Kidney epithelial cell (primary cell): Measurements from ENCODE around the gene CEBPB. TPM values are rescaled to one million over a fixed set of nuclear protein-coding genes. Genes with fewer than 3 reads are reported as not detected.
"Not testable (repeated sequence)": the region's sequence is repeated elsewhere in the genome, so short reads cannot be mapped to it uniquely, and the experiment has no call there.

Experiments
- DNase-seq: peaks from one replicate; pipeline ENCODE4 v3.0.0-alpha.2; 2010; ENCODE audit warnings: low read depth
- H3K27me3 ChIP-seq: 2 replicates; pipeline ENCODE4 v1.6.0; 2011; ENCODE audit warnings: low read length; ENCODE audit not compliant: control insufficient read depth, insufficient read depth
- H3K36me3 ChIP-seq: 2 replicates; pipeline ENCODE4 v1.5.1; 2011; ENCODE audit warnings: low read length; ENCODE audit not compliant: control insufficient read depth, insufficient read depth
- H3K4me3 ChIP-seq: 2 replicates; pipeline ENCODE4 v1.5.1; 2011; ENCODE audit warnings: low read depth, mild to moderate bottlenecking, control low read depth, low read length
- total RNA-seq: library from RNA; depleted of rRNA; stranded (reverse); fragments of >200 nt; gene quantifications from 2 replicates; pipeline ENCODE4 v1.2.3, GENCODE V29; 2015
- TF ChIP-seq, protein P1 (sequence below): IDR thresholded peaks from 2 replicates; pipeline ENCODE4 v1.5.1; 2011; ENCODE audit warnings: mild to moderate bottlenecking, moderate library complexity, low read length, control low read depth, inconsistent platforms; ENCODE audit not compliant: insufficient read depth, poor library complexity, severe bottlenecking

Gene CEBPB
- total RNA-seq, 1 donor from 2014 or later, result 105 TPM

DNA sequence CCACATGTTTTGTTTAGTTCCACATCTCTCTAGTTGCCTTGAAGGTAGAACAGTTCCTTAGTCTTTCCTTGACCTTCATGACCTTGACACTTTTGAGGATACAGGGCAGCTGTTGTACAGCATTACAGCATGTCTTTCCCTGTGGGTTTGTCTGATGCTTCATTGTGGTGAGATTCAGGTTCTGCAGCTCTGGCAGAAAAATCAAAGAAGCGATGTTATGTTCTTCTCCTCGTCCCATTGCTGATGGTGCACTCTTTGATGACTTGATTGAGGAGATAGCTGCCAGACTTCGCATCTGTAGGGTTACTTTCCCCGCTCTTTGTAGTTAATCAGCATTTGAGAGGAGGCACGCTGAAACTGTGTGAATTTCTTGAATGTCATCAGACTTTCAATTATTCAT, 12.0 kb downstream of the CEBPB start:
- DNase-seq, result no peak
- H3K4me3 ChIP-seq, result no peak overlapping the region
- no peaks in the 10 kb centered on the region for H3K36me3 ChIP-seq
- TF ChIP-seq, protein P1, sequence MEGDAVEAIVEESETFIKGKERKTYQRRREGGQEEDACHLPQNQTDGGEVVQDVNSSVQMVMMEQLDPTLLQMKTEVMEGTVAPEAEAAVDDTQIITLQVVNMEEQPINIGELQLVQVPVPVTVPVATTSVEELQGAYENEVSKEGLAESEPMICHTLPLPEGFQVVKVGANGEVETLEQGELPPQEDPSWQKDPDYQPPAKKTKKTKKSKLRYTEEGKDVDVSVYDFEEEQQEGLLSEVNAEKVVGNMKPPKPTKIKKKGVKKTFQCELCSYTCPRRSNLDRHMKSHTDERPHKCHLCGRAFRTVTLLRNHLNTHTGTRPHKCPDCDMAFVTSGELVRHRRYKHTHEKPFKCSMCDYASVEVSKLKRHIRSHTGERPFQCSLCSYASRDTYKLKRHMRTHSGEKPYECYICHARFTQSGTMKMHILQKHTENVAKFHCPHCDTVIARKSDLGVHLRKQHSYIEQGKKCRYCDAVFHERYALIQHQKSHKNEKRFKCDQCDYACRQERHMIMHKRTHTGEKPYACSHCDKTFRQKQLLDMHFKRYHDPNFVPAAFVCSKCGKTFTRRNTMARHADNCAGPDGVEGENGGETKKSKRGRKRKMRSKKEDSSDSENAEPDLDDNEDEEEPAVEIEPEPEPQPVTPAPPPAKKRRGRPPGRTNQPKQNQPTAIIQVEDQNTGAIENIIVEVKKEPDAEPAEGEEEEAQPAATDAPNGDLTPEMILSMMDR, result no peak
- H3K27me3 ChIP-seq, result no peaks in the 10 kb centered on the region

DNA sequence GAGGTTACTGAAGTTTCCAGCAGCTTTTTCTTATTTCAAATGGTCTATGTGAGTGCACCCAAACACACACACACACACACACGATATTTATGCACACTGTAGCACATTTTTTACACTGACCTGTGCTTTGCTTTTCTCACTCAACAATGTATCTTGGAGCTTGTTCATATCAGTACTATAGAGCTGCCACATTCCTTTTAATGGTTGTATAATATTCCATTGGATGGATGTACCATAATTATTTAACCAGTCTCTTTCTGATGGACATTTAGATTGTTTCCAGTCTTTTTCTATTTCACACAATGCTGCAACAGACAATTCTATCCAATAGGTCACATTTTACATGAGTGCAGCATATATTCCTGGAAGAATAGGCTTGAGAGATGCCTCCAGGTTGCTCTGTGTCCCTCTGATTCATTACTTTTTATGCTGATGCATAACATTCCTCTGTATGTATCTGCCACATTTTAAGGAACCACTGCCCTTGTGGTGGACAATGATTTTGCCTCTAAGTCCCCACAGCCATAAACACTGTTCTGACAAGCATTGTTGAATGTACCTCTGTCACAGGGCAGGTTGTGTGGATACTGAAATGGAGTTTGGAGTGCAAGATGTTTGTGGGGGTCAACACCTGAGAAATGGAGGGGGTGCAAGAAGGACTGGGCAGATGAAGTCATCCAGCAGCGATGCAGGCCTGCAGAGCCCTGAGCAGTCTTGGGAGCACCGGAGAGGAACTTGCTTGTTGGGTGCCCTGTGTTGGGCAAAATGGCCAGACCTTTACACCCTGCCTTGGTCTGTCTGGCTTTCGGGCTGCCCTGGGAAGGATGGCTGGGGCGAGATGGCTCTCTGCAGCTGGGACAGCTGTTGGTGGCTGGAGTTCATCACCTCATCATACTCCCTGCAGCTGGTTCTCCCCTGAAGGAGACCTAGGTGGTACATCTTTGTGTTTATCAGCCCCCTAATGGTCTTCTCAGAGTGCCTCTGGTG, 13.6 kb downstream of the CEBPB start:
- no peak for DNase-seq
- H3K27me3 ChIP-seq, result peaks cover 2% of the 10 kb centered on the region
- no peaks in the 10 kb centered on the region for H3K36me3 ChIP-seq
- no peak overlapping the region for H3K4me3 ChIP-seq
- TF ChIP-seq, protein P1, result no peak

DNA sequence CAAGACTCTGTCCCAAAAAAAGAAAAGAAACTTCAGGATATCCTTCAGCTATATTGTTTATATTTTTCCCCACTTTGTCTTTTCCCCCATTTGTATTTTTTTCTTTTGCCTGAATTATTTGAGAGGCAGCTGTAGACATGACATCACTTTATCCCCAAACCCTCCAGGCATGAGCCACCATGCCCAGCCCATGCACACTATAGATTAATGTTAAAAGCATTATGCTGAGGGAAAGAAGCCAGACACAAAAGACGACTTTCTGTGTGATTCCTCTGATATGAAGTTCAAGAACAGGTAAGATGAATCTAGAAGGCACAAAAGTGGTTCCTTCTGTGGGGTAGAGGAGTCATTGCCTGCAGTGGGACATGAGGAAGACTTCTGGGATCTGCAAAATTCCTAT, 16.4 kb downstream of the CEBPB start:
- DNase-seq, result no peak
- TF ChIP-seq, protein P1, result no peak
- peaks cover 2% of the 10 kb centered on the region for H3K27me3 ChIP-seq
- no peaks in the 10 kb centered on the region for H3K36me3 ChIP-seq
- H3K4me3 ChIP-seq, result no peak overlapping the region

DNA sequence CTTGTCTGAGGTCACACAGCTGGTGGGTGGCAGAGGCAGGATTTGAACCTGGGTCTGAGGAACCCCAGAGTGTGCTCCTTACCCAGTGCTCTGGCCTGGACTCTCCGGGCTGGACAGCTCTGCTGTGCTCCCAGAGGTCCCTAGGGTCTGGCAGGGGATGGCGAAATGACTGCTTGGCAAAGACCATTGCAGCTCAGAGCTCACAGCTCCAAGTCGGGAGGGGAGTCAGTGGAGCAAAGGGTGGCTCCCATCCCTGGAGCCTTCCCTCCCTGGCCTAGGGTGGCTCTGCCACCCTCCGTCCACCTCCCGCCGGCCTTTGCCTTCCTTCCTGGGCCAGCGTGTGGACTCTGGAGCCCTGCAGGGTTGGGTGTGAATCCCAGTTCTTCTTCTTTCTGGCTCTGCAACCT, 17.5 kb downstream of the CEBPB start:
- Histone ChIP-seq H3K27me3 (peaks cover 2% of the 10 kb centered on the region), H3K36me3 (no peaks in the 10 kb centered on the region), H3K4me3 (no peak overlapping the region)
- DNase-seq, result no peak
- TF ChIP-seq, protein P1, result no peak

DNA sequence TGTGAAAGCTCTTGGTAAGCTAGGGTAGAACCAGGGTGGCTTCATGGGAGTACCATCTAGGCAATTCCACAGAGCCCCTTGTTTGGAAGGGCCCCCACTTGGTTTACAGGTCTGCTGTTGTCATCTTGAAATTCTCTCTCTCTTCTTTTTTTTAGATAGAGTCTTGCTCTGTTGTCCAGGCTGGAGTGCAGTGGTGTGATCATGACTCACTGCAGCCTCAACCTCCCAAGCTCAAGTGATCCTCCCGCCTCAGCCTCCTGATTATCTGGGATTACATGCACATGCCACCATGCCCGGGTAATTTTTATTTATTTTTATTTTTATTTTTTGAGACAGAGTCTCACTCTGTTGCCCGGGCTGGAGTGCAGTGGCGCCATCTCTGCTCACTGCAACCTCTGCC, 18.2 kb downstream of the CEBPB start:
- H3K27me3 ChIP-seq, H3K36me3 ChIP-seq, H3K4me3 ChIP-seq, DNase-seq: not testable (repeated sequence)

DNA sequence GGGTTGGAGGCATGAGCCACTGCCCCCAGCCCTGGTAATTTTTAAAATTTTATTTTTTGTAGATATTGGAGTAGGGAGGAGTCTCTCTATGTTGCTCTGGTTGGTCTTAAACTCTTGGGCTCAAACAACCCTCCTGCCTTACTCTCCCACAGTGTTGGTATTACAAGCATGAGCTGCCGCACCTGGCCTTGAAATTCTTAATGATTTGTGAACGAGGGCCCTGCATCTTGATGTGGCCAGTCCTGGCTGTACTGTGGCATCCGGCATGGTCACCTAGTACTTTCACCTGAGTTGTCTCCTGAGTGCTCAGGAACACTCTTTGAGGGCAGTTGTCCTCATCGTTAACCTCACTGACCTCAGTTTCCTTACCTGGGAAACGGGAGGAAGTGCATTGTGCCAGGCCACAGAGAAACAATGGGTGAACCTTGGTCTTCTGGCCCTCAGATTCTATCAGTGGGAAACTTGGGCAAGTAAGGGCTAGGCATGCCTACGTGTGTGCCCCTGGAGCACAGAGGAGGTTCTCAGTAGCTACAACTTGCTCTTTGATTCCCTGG, 19.5 kb downstream of the CEBPB start:
- Histone ChIP-seq H3K27me3 (peaks cover 2% of the 10 kb centered on the region), H3K36me3 (no peaks in the 10 kb centered on the region), H3K4me3 (no peak overlapping the region)
- TF ChIP-seq, protein P1, result no peak
- DNase-seq, result no peak
